Cardiac fibroblast (primary cell): Measurements from ENCODE around the gene C3orf18.

ENCODE experiments used
- DNase-seq, 2 donors: peaks; one replicate each; pipeline versions ENCODE4 v3.0.0 to v3.0.0-alpha.2; 2010; ENCODE audit warnings: low read depth in 2 of 2
- H3K4me3 ChIP-seq, 2 donors: replicated peaks in 1 of 2; 1 replicate in 1 of 2; 2 replicates in 1 of 2; pipeline ENCODE4 v1.5.1; 2011; ENCODE audit warnings: low read depth in 2 of 2, low read length in 2 of 2, mild to moderate bottlenecking in 2 of 2, moderate library complexity in 1 of 2
- CTCF ChIP-seq: IDR thresholded peaks from one replicate; pipeline ENCODE4 v1.5.1; 2011; ENCODE audit warnings: low read depth, mild to moderate bottlenecking, low read length, inconsistent platforms

Gene C3orf18

GRCh38 chr3:50537421-50538129 is 30.0 kb downstream of the C3orf18 start:
- TF ChIP-seq CTCF: no peak
- no peak for DNase-seq
- H3K4me3 ChIP-seq: no peak overlapping the region

- no peak for TF ChIP-seq CTCF
- no peak overlapping the region for H3K4me3 ChIP-seq
- no peak for DNase-seq
Observed at GRCh38 chr3:50536471-50537180, 30.9 kb downstream of the C3orf18 start.

GRCh38 chr3:50534681-50535330 is 32.7 kb downstream of the C3orf18 start:
- no peak for DNase-seq
- no peak for TF ChIP-seq CTCF

GRCh38 chr3:50533807-50534461 is 33.6 kb downstream of the C3orf18 start:
- no peak for TF ChIP-seq CTCF
- no peak overlapping the region for H3K4me3 ChIP-seq
- no peak for DNase-seq

More at GRCh38 chr3:50534681-50535330, 32.7 kb downstream of the C3orf18 start:
- no peak overlapping the region for H3K4me3 ChIP-seq

DNA sequence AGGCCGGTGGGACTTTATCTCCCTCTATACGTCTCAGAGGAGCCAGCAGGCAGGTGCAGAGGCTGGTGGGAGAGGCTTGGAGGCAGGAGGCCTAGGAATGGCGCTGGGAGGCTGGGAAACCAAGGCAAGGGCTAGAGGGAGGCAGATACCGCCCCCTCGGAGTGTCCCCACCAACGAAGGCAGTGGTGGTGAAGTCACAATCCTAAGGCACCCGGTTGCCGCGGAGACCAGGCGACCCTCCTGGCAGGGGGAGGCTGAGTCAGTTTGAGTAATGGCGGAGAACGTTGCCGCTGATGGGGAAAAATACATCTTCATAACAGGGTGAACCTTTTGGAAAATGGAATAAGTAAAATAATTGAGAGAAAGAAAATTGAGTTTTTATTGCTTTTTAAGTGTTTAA is 34.2 kb downstream of the C3orf18 start:
- no peak for DNase-seq
- no peak for TF ChIP-seq CTCF
- H3K4me3 ChIP-seq: no peak overlapping the region

DNA sequence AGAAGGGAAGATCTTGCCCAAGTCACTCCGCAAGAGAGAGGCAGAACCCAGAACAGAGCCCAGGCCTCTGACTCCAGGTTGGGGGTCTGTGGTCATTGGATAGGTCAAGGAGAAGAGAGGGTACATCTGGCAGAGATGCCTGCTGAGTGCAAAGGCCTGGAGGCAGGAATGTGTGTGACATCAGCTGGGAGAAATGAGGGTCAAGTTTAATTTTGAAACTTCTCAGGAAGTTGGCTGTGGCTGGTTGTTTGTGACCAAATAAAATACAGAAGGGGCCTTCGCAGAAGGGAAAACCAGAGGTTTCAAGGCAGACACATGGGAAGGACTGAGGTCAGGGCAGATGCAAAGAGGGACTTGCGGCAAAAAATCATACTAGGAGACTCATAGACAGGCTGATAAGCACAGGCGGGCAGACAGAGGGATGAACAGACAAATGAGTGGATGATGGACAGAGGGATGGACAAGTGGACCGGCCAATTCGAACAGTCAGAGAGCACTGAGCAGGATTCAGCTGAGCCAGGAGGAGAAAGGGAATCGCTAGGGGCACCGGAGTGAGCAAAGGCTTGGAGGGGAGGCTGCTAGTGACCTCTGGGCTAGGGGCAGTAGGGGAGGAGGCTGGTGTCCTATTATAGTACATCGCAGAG is 35.4 kb downstream of the C3orf18 start:
- H3K4me3 ChIP-seq: no peak overlapping the region
- DNase-seq: no peak
- TF ChIP-seq CTCF: no peak
